MM.1S (cell line): Measurements from ENCODE around the gene RBFOX1.

Experiments
- DNase-seq: peaks from one replicate; pipeline ENCODE4 v3.0.0-alpha.2; 2015
- H2AFZ ChIP-seq: fragments of 300-600 bp; sonication (generic); 2 replicates; pipeline ENCODE4 v1.6.0; 2016; ENCODE audit warnings: antibody characterized with exemption, low read length
- H3F3A ChIP-seq: fragments of 300-600 bp; sonication (generic); 2 replicates; pipeline ENCODE4 v1.6.1; 2016; ENCODE audit warnings: mild to moderate bottlenecking, antibody characterized with exemption, low read length, moderate library complexity, mixed read lengths; ENCODE audit not compliant: insufficient read depth
- H3K27ac ChIP-seq: fragments of 300-600 bp; sonication (generic); 2 replicates; pipeline ENCODE4 v1.5.1; 2016; ENCODE audit warnings: mild to moderate bottlenecking, low read length
- H3K27me3 ChIP-seq: fragments of 300-600 bp; sonication (generic); replicated peaks from 2 replicates; pipeline ENCODE4 v1.6.0; 2016; ENCODE audit warnings: low read length; ENCODE audit not compliant: insufficient read depth
- H3K36me3 ChIP-seq: fragments of 300-600 bp; sonication (generic); replicated peaks from 2 replicates; pipeline ENCODE4 v1.6.1; 2016; ENCODE audit warnings: mild to moderate bottlenecking, low read length, mixed read lengths; ENCODE audit not compliant: insufficient read depth
- H3K4me1 ChIP-seq: fragments of 300-600 bp; sonication (generic); 2 replicates; pipeline ENCODE4 v1.6.1; 2016; ENCODE audit warnings: low read length, mixed read lengths
- H3K4me2 ChIP-seq: fragments of 300-600 bp; sonication (generic); 2 replicates; pipeline ENCODE4 v1.6.0; 2016; ENCODE audit warnings: low read depth, low read length
- H3K4me3 ChIP-seq: fragments of 300-600 bp; sonication (generic); 2 replicates; pipeline ENCODE4 v1.5.1; 2016; ENCODE audit warnings: low read length, mixed read lengths
- H3K79me2 ChIP-seq: fragments of 300-600 bp; sonication (generic); 2 replicates; pipeline ENCODE4 v1.6.1; 2016; ENCODE audit warnings: mixed run types, low read length, mixed read lengths
- H3K9ac ChIP-seq: fragments of 300-600 bp; sonication (generic); 2 replicates; pipeline ENCODE4 v1.6.1; 2016; ENCODE audit warnings: low read length, mixed read lengths
- H3K9me2 ChIP-seq: fragments of 300-600 bp; sonication (generic); replicated peaks from 2 replicates; pipeline ENCODE4 v1.6.1; 2016; ENCODE audit warnings: mild to moderate bottlenecking, low read length, mixed read lengths; ENCODE audit not compliant: insufficient read depth
- H3K9me3 ChIP-seq: fragments of 300-600 bp; sonication (generic); replicated peaks from 2 replicates; pipeline ENCODE4 v1.6.1; 2016; ENCODE audit warnings: mild to moderate bottlenecking, low read length, mixed read lengths; ENCODE audit not compliant: insufficient read depth
- H4K20me1 ChIP-seq: fragments of 300-600 bp; sonication (generic); 2 replicates; pipeline ENCODE4 v1.6.1; 2016; ENCODE audit warnings: mild to moderate bottlenecking, low read length, moderate library complexity, mixed read lengths; ENCODE audit not compliant: insufficient read depth
- CTCF ChIP-seq: fragments of 300-600 bp; sonication (generic); IDR thresholded peaks from 2 replicates; pipeline ENCODE4 v1.5.1; 2016; ENCODE audit warnings: antibody characterized with exemption, low read length, mixed read lengths
- EZH2 ChIP-seq: fragments of 300-600 bp; sonication (generic); optimal IDR thresholded peaks from 2 replicates; pipeline ENCODE3; 2017; ENCODE audit warnings: low read depth, mild to moderate bottlenecking, antibody characterized with exemption, low read length, mixed read lengths
- EZH2phosphoT487 ChIP-seq: fragments of 300-600 bp; sonication (generic); IDR thresholded peaks from 2 replicates; pipeline ENCODE4 v1.6.1; 2018; ENCODE audit warnings: antibody characterized with exemption, low read length

The RBFOX1 gene

DNA sequence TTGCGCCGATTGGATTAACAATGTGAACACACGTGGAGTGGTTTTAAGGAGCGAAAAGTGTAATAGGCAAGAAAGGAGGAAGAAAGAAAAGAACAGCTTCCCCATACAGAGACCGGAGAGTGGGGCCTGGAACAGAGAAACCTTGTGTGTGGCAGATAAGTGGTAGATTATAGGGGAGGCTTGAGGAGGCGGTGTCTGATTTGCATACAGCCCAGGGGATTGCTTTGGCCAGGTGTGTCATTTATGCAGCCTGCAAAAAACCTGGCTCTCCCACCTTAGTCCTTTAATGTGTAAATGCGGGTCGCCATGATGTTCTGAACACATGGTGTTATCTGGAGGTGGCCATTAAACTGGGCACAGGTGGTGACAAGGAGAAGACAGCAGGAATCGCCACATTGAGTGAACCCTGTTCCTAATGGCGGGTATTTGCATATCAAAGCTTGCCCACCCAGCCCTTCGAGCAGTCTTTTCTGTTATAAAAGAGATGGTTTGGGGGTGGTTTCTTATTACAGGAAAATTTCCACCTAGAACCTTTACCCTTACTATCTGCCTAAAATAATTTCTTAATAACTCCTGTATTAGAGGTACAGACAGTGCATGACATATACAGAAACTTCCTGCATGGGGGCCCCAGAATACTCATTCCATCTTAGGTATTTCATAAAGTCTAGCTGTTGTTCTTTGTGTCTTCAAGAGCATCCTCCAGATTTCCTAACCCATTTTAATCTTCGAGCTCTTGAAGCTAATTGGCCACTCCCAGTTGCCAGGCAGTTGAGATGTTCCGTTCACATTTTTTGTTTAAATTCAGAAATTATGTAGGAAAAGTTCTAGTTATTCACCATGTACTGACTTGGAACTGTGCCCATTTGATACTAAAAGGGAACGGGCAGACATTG is 292.5 kb downstream of the RBFOX1 start:
- H3K9me2 ChIP-seq, result no peaks in the 10 kb centered on the region
- no peaks in the 10 kb centered on the region for H3K9me3 ChIP-seq
- TF ChIP-seq CTCF (no peak), EZH2phosphoT487 (no peak), EZH2 (no peak)
- no peaks in the 10 kb centered on the region for H4K20me1 ChIP-seq
- no peak overlapping the region for H3K27ac ChIP-seq
- no peak overlapping the region for H3K4me2 ChIP-seq
- H3K9ac ChIP-seq, result no peak overlapping the region
- no peaks in the 10 kb centered on the region for H3K36me3 ChIP-seq
- H3K4me1 ChIP-seq, result no peaks in the 10 kb centered on the region
- no peak overlapping the region for H2AFZ ChIP-seq
- no peaks in the 10 kb centered on the region for H3K27me3 ChIP-seq
- no peaks in the 10 kb centered on the region for H3F3A ChIP-seq
- no peak for DNase-seq
- H3K79me2 ChIP-seq, result no peaks in the 10 kb centered on the region
- H3K4me3 ChIP-seq, result no peak overlapping the region

GRCh38 chr16:7628981-7629380 is 296.3 kb downstream of the RBFOX1 start:
- Histone ChIP-seq H4K20me1 (no peaks in the 10 kb centered on the region), H3K9ac (no peak overlapping the region)

GRCh38 chr16:7629571-7629970 is 296.9 kb downstream of the RBFOX1 start:
- H3K9me3 ChIP-seq, result no peaks in the 10 kb centered on the region
- H3K4me2 ChIP-seq, result no peak overlapping the region

More at GRCh38 chr16:7628981-7629380, 296.3 kb downstream of the RBFOX1 start:
- H3K9me2 ChIP-seq, result no peaks in the 10 kb centered on the region
- H2AFZ ChIP-seq, result no peak overlapping the region
- DNase-seq, result no peak
- H3K27ac ChIP-seq, result no peak overlapping the region
- H3F3A ChIP-seq, result no peaks in the 10 kb centered on the region
- no peaks in the 10 kb centered on the region for H3K4me1 ChIP-seq
- no peaks in the 10 kb centered on the region for H3K27me3 ChIP-seq
- no peaks in the 10 kb centered on the region for H3K79me2 ChIP-seq
- H3K4me3 ChIP-seq, result no peak overlapping the region
- no peaks in the 10 kb centered on the region for H3K36me3 ChIP-seq
- TF ChIP-seq CTCF, result no peak
- no peak for TF ChIP-seq EZH2phosphoT487
- TF ChIP-seq EZH2, result no peak
- no peaks in the 10 kb centered on the region for H3K9me3 ChIP-seq
- no peak overlapping the region for H3K4me2 ChIP-seq

More at GRCh38 chr16:7629571-7629970, 296.9 kb downstream of the RBFOX1 start:
- Histone ChIP-seq H3K9me2 (no peaks in the 10 kb centered on the region), H3K27ac (no peak overlapping the region), H2AFZ (no peak overlapping the region), H3K9ac (no peak overlapping the region), H3F3A (no peaks in the 10 kb centered on the region), H3K27me3 (no peaks in the 10 kb centered on the region), H4K20me1 (no peaks in the 10 kb centered on the region), H3K36me3 (no peaks in the 10 kb centered on the region), H3K4me1 (no peaks in the 10 kb centered on the region), H3K79me2 (no peaks in the 10 kb centered on the region), H3K4me3 (no peak overlapping the region)
- TF ChIP-seq EZH2phosphoT487, result no peak
- TF ChIP-seq EZH2, result no peak
- TF ChIP-seq CTCF, result no peak
- DNase-seq, result no peak
